Measurements from ENCODE around the gene HDAC4.

The HDAC4 gene

DNA sequence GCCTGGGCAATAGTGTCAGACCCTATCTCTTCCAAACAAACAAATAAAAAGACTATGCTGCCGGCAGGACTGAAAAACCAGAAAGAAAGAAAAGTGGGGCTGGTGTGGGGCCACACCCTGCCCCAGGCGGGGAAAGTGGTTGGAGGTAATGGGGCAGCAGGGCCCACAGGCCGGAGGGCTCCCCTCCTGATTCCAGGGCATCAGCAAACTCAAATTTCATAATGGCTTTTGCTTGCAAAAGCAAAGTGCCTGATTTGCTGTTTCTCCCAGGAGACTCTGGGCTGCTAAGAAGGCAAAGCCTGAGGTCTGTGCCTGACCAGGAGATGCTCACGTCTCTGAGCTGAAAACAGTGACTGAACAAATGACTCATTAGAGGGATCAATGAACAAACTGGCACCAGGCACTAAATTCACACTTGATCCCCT, 121.9 kb downstream of the HDAC4 start:
- H3K36me3 ChIP-seq, result peaks cover 0 to 15% (median 10%) of the 10 kb centered on the region in 11 experiments; a peak in 16 of 22 replicates
- H3K4me1 ChIP-seq, result peaks cover 64 to 74% (median 70%) of the 10 kb centered on the region in 10 experiments
- H3K9ac ChIP-seq, result peak overlapping the region in 9 of 11 experiments; percentile 4 to 60 (median 22); a peak in 12 of 22 replicates
- H3K27me3 ChIP-seq, result no peaks in the 10 kb centered on the region
- peak overlapping the region in 9 of 11 experiments; percentile 17 to 78 (median 56); a peak in 15 of 22 replicates for H3K27ac ChIP-seq
- H4K20me1 ChIP-seq, result peaks cover 72 to 83% (median 77%) of the 10 kb centered on the region in 11 experiments
- H3K9me3 ChIP-seq (replicated peaks in 1 of 11), result peaks cover 0 to 12% (median 0%) of the 10 kb centered on the region in 11 experiments; a peak in 7 of 22 replicates
- TF ChIP-seq Cebpa-rat (IDR thresholded peaks at IDR 0.05), result 0 out of 22 replicates have a peak, but pooled peaks of 1 of the 11 experiments have one; percentile 29
- H3K4me3 ChIP-seq, result no peak overlapping the region
- peak overlapping the region; percentile 54 to 92 (median 75) for H3K4me2 ChIP-seq

DNA sequence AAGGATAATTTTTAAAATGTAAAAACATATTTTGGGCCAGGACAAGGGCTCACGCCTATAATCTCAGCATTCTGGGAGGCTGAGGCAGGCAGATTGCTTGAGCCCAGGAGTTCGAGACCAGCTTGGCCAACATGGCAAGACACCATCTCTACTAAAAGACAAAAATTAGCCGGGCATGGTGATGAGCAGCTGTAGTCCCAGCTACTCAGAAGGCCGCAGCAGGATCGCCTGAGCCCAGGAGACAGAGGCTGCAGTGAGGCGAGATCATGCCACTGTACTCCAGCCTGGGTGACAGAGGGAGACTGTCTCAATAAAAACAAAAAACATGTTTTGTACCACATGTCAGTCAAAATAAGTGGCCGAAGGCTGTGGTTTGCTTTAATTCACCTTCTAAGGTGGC, 122.5 kb downstream of the HDAC4 start:
- Histone ChIP-seq H3K9ac (peak overlapping the region in 8 of 11 experiments; percentile 4 to 60 (median 34); a peak in 7 of 22 replicates), H3K4me1 (peaks cover 70 to 76% (median 74%) of the 10 kb centered on the region in 10 experiments), H4K20me1 (peaks cover 72 to 83% (median 77%) of the 10 kb centered on the region in 11 experiments)

DNA sequence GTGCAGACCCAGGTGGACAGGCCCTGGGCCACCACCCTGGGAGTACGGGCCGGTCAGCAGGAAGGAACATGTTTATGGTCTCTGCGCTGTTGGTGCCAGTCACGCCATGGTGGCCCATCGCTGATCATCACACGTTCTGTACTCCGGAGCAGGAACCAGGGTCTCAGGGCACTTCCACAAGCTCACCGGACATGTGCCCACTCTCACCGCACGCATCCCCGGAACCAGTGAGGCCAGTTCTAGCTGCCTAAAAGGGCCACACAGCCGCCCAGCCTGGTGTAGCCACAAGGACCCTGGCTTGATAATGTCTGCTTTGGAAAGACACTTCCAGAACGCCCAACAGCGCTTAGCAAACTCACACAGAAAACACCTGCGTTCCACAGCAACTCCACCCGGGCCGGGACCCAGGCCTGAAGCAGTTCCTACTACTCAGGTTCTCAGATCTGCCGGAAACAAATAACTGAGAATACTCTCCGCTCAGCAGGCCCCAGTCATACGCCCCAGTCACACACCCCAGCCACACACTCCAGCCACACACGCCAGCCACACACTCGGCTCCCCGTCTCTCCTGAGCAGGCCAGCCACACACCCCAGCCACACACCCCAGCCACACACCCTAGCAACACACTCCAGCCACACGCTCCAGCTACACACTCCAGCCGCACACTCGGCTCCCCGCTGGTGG, 123.3 kb downstream of the HDAC4 start:
- Histone ChIP-seq H3K4me2 (peak overlapping the region; percentile 74 to 92 (median 84); a peak in 20 of 22 replicates), H3K9me3 (replicated peaks in 1 of 11) (peaks cover 0 to 4% (median 0%) of the 10 kb centered on the region in 11 experiments; a peak in 6 of 22 replicates), H3K27me3 (peaks cover 0 to 4% (median 0%) of the 10 kb centered on the region in 11 experiments; a peak in 1 of 22 replicates), H3K4me1 (peaks cover 78 to 84% (median 82%) of the 10 kb centered on the region in 10 experiments), H3K36me3 (0 out of 22 replicates have a peak, but pooled peaks cover 0 to under 1% (median 0%) of the 10 kb centered on the region in 11 experiments), H3K4me3 (no peak overlapping the region), H3K27ac (peak overlapping the region in 7 of 11 experiments; percentile 30 to 80 (median 59); a peak in 10 of 22 replicates), H4K20me1 (peaks cover 75 to 83% (median 80%) of the 10 kb centered on the region in 11 experiments), H3K9ac (peak overlapping the region in 4 of 11 experiments; percentile 32 to 51 (median 44); a peak in 5 of 22 replicates)
- no peak for TF ChIP-seq Cebpa-rat (IDR thresholded peaks at IDR 0.05)

More for the DNA sequence above, 122.5 kb downstream of the HDAC4 start:
- peaks cover 0 to 9% (median 6%) of the 10 kb centered on the region in 11 experiments; a peak in 16 of 22 replicates for H3K36me3 ChIP-seq
- no peak overlapping the region for H3K4me3 ChIP-seq
- no peaks in the 10 kb centered on the region for H3K27me3 ChIP-seq
- H3K27ac ChIP-seq, result peak overlapping the region in 9 of 11 experiments; percentile 17 to 78 (median 56); a peak in 12 of 22 replicates
- TF ChIP-seq Cebpa-rat (IDR thresholded peaks at IDR 0.05), result no peak
- peak overlapping the region; percentile 54 to 92 (median 75) for H3K4me2 ChIP-seq
- peaks cover 0 to 11% (median 0%) of the 10 kb centered on the region in 11 experiments; a peak in 7 of 22 replicates for H3K9me3 ChIP-seq (replicated peaks in 1 of 11)

GRCh38 chr2:239276851-239277250, 124.0 kb downstream of the HDAC4 start:
- no peak overlapping the region for H3K4me3 ChIP-seq
- H3K9ac ChIP-seq, result peak overlapping the region in 4 of 11 experiments; percentile 42 to 68 (median 64); a peak in 7 of 22 replicates
- peak overlapping the region; percentile 74 to 92 (median 84) for H3K4me2 ChIP-seq
- H3K27ac ChIP-seq, result peak overlapping the region in 8 of 11 experiments; percentile 30 to 80 (median 77); a peak in 12 of 22 replicates
- H3K27me3 ChIP-seq, result peaks cover 0 to 11% (median 0%) of the 10 kb centered on the region in 11 experiments; a peak in 4 of 22 replicates
- H4K20me1 ChIP-seq, result peaks cover 82 to 89% (median 87%) of the 10 kb centered on the region in 11 experiments
- H3K36me3 ChIP-seq, result no peaks in the 10 kb centered on the region
- no peaks in the 10 kb centered on the region; a peak in 1 of 22 replicates for H3K9me3 ChIP-seq (replicated peaks in 1 of 11)
- peaks cover 78 to 90% (median 85%) of the 10 kb centered on the region in 10 experiments for H3K4me1 ChIP-seq
- TF ChIP-seq Cebpa-rat (IDR thresholded peaks at IDR 0.05), result peak in 1 of 11 experiments; percentile 4; a peak in 1 of 22 replicates

GRCh38 chr2:239275847-239276831, 124.7 kb downstream of the HDAC4 start:
- Histone ChIP-seq H3K36me3 (peaks cover 0 to 4% (median 0%) of the 10 kb centered on the region in 11 experiments; a peak in 1 of 22 replicates), H3K9ac (peak overlapping the region in 9 of 11 experiments; percentile 37 to 74 (median 62); a peak in 13 of 22 replicates), H3K27me3 (peaks cover 0 to 16% (median 2%) of the 10 kb centered on the region in 11 experiments; a peak in 6 of 22 replicates), H3K4me2 (peak overlapping the region; percentile 74 to 92 (median 84)), H3K27ac (peak overlapping the region; percentile 9 to 80 (median 71); a peak in 21 of 22 replicates), H3K9me3 (replicated peaks in 1 of 11) (no peaks in the 10 kb centered on the region), H3K4me1 (peaks cover 83 to 98% (median 91%) of the 10 kb centered on the region in 10 experiments), H3K4me3 (no peak overlapping the region), H4K20me1 (peaks cover 89 to 96% (median 94%) of the 10 kb centered on the region in 11 experiments)
- no peak for TF ChIP-seq Cebpa-rat (IDR thresholded peaks at IDR 0.05)

- peak overlapping the region in 6 of 10 experiments; percentile 9 to 34 (median 18); a peak in 2 of 20 replicates for H3K4me3 ChIP-seq
- H3K27ac ChIP-seq, result peak overlapping the region; percentile 65 to 80 (median 76); a peak in 21 of 22 replicates
- H3K36me3 ChIP-seq, result peaks cover 0 to 4% (median 0%) of the 10 kb centered on the region in 11 experiments; a peak in 1 of 22 replicates
- H3K27me3 ChIP-seq, result peaks cover 0 to 20% (median 4%) of the 10 kb centered on the region in 11 experiments; a peak in 6 of 22 replicates
- peaks cover 96 to 100% (median 99%) of the 10 kb centered on the region in 11 experiments for H4K20me1 ChIP-seq
- no peaks in the 10 kb centered on the region for H3K9me3 ChIP-seq (replicated peaks in 1 of 11)
- peak in 3 of 11 experiments; percentile 34 to 61 (median 40); a peak in 3 of 22 replicates for TF ChIP-seq Cebpa-rat (IDR thresholded peaks at IDR 0.05)
- H3K4me2 ChIP-seq, result peak overlapping the region; percentile 74 to 92 (median 84)
- peak overlapping the region; percentile 46 to 74 (median 66); a peak in 21 of 22 replicates for H3K9ac ChIP-seq
- peaks cover 88 to 100% (median 94%) of the 10 kb centered on the region in 10 experiments for H3K4me1 ChIP-seq
Observed at GRCh38 chr2:239275044-239275685, 125.7 kb downstream of the HDAC4 start.

GRCh38 chr2:239274391-239275043, 126.3 kb downstream of the HDAC4 start:
- TF ChIP-seq Cebpa-rat (IDR thresholded peaks at IDR 0.05), result no peak
- Histone ChIP-seq H4K20me1 (peaks cover 96 to 100% (median 99%) of the 10 kb centered on the region in 11 experiments), H3K4me2 (peak overlapping the region; percentile 74 to 92 (median 84)), H3K4me3 (peak overlapping the region in 6 of 10 experiments; percentile 9 to 34 (median 18); a peak in 3 of 20 replicates), H3K27me3 (peaks cover 0 to 20% (median 4%) of the 10 kb centered on the region in 11 experiments; a peak in 6 of 22 replicates), H3K27ac (peak overlapping the region; percentile 65 to 80 (median 76); a peak in 21 of 22 replicates), H3K9me3 (replicated peaks in 1 of 11) (no peaks in the 10 kb centered on the region), H3K9ac (peak overlapping the region; percentile 46 to 74 (median 66); a peak in 21 of 22 replicates), H3K4me1 (peaks cover 88 to 100% (median 94%) of the 10 kb centered on the region in 10 experiments), H3K36me3 (peaks cover 0 to 4% (median 0%) of the 10 kb centered on the region in 11 experiments; a peak in 1 of 22 replicates)

All from BLaER1 treated with 17β-estradiol and CSF1 and Interleukin-3, amounts not matched to agents 10 nM and 100 nM (cell line).